Measurements from ENCODE around the gene LCAT.
A peak's percentile ranks its signal among the peaks of the same experiment; 100 is the strongest.

LCAT gene

GRCh38 chr16:67909056-67909742 lies 34.7 kb downstream of the LCAT start:
- DNase-seq, result no peak

- DNase-seq, result no peak
Measured at GRCh38 chr16:67907397-67908180, 36.3 kb downstream of the LCAT start.

GRCh38 chr16:67902831-67903230 lies 41.1 kb downstream of the LCAT start:
- DNase-seq, result no peak

GRCh38 chr16:67901734-67902133 lies 42.2 kb downstream of the LCAT start:
- no peak for DNase-seq

GRCh38 chr16:67897231-67897630 lies 46.7 kb downstream of the LCAT start:
- DNase-seq, result no peak

- peak in 2 of 3 donors; percentile 2 to 28 for DNase-seq
Measured at GRCh38 chr16:67893743-67894399, 50.0 kb downstream of the LCAT start.

GRCh38 chr16:67892899-67893742 lies 50.8 kb downstream of the LCAT start, which contains the start of gene PSKH1:
Gene PSKH1, plus strand, starts transcription at chr16:67893254. Its CDS starts 15,496 bp downstream, at chr16:67908750.
- peak; percentile 97 to 99 (median 99) for DNase-seq

- no peak for DNase-seq
Measured at GRCh38 chr16:67892375-67892774, 51.5 kb downstream of the LCAT start.

All from suppressor macrophage treated with lipopolysaccharide for 1 hour (primary cell).